Fibroblast of lung (primary cell): Measurements from ENCODE around the gene MAGI2. TPM values are rescaled to one million over a fixed set of nuclear protein-coding genes. Genes with fewer than 3 reads are reported as not detected.

Experiments
- DNase-seq, 2 donors: peaks; one replicate each; pipeline versions ENCODE4 v3.0.0 to v3.0.0-alpha.2; 2010; ENCODE audit warnings: low read depth in 2 of 2
- H2AFZ ChIP-seq: 2 replicates; pipeline ENCODE4 v1.5.1; 2012; ENCODE audit warnings: low read length, control low read depth, inconsistent platforms
- H3K27ac ChIP-seq: 2 replicates; pipeline ENCODE4 v1.5.1; 2011; ENCODE audit warnings: low read length, control low read depth; ENCODE audit not compliant: insufficient read depth
- H3K27me3 ChIP-seq: 2 replicates; pipeline ENCODE4 v1.5.1; 2011; ENCODE audit warnings: mild to moderate bottlenecking, low read length; ENCODE audit not compliant: control insufficient read depth, insufficient read depth
- H3K36me3 ChIP-seq: 2 replicates; pipeline ENCODE4 v1.5.1; 2011; ENCODE audit warnings: low read length; ENCODE audit not compliant: control insufficient read depth, insufficient read depth
- H3K4me1 ChIP-seq: 2 replicates; pipeline ENCODE4 v1.5.1; 2011; ENCODE audit warnings: low read length; ENCODE audit not compliant: control insufficient read depth, insufficient read depth; ENCODE audit errors: extremely low read depth
- H3K4me2 ChIP-seq: 2 replicates; pipeline ENCODE4 v1.5.1; 2011; ENCODE audit warnings: low read length, control low read depth; ENCODE audit not compliant: insufficient read depth; ENCODE audit errors: extremely low read depth
- H3K4me3 ChIP-seq, 4 experiments: fragments of 200-600 bp in 1 of 4; sonication (generic) in 1 of 4; replicated peaks in 1 of 4; 2 replicates each; pipeline ENCODE4 v1.5.1; 2011 to 2016; ENCODE audit warnings: low read length in 4 of 4, low read depth in 3 of 4, mild to moderate bottlenecking in 3 of 4, control low read depth in 2 of 4, inconsistent platforms in 1 of 4, mixed read lengths in 1 of 4; ENCODE audit not compliant: insufficient read depth in 1 of 4; ENCODE audit errors: control extremely low read depth in 1 of 4
- H3K79me2 ChIP-seq: 2 replicates; pipeline ENCODE4 v1.5.1; 2012; ENCODE audit warnings: mild to moderate bottlenecking, low read length, inconsistent platforms; ENCODE audit not compliant: control insufficient read depth, insufficient read depth
- H3K9ac ChIP-seq: 2 replicates; pipeline ENCODE4 v1.5.1; 2011; ENCODE audit warnings: mild to moderate bottlenecking, low read length, control low read depth; ENCODE audit not compliant: insufficient read depth
- H3K9me3 ChIP-seq: 2 replicates; pipeline ENCODE4 v1.5.1; 2012; ENCODE audit warnings: low read depth, low read length; ENCODE audit not compliant: control insufficient read depth, insufficient read depth
- H4K20me1 ChIP-seq: 2 replicates; pipeline ENCODE4 v1.5.1; 2011; ENCODE audit warnings: low read length; ENCODE audit not compliant: control insufficient read depth, insufficient read depth; ENCODE audit errors: extremely low read depth
- CTCF ChIP-seq, 2 donors: IDR thresholded peaks in 1 of 2; conservative IDR thresholded peaks in 1 of 2; 1 replicate in 1 of 2; 2 replicates in 1 of 2; pipeline ENCODE4 v1.5.1; 2011 to 2012; ENCODE audit warnings: low read length in 2 of 2, control low read depth in 1 of 2, inconsistent platforms in 1 of 2, low read depth in 1 of 2, mild to moderate bottlenecking in 1 of 2
- EZH2 ChIP-seq: IDR thresholded peaks from 2 replicates; pipeline ENCODE4 v1.5.1; 2012; ENCODE audit warnings: low read length, control low read depth, mild to moderate bottlenecking; ENCODE audit errors: missing control alignments
- polyA plus RNA-seq, 2 donors: library from polyadenylated mRNA; depleted of rRNA in 1 of 2; stranded (reverse) in 1 of 2; unstranded in 1 of 2; fragments of >200 nt; gene quantifications; 2 replicates each; pipeline ENCODE4 v1.2.1, GENCODE V29; 2011 to 2012; ENCODE audit warnings: missing spikeins in 1 of 2
- total RNA-seq: library from RNA; depleted of rRNA; stranded (reverse); fragments of >200 nt; gene quantifications from 2 replicates; pipeline ENCODE4 v1.2.1, GENCODE V29; 2014

The MAGI2 gene
- total and polyA plus RNA-seq, 2 donors (not counting 1 experiment from before 2014, with no cell fraction given) = 1.8 to 17.0 TPM

- no peak overlapping the region for H3K4me2 ChIP-seq
- H3K9ac ChIP-seq = no peak overlapping the region
- TF ChIP-seq CTCF (conservative IDR thresholded peaks at IDR 0.05 in 1 of 2, IDR thresholded peaks at IDR 0.05 in 1 of 2; ENCODE audit: low read depth in 1 of 2, low read length in 2 of 2) (no peak), EZH2 (no peak)
- no peak overlapping the region for H3K4me3 ChIP-seq
- H3K36me3 ChIP-seq = no peaks in the 10 kb centered on the region
- H3K27ac ChIP-seq = no peak overlapping the region
- H3K9me3 ChIP-seq = no peaks in the 10 kb centered on the region
- no peaks in the 10 kb centered on the region for H4K20me1 ChIP-seq
- H2AFZ ChIP-seq = no peak overlapping the region
- no peak for DNase-seq
- no peaks in the 10 kb centered on the region for H3K27me3 ChIP-seq
- H3K4me1 ChIP-seq = no peaks in the 10 kb centered on the region
- H3K79me2 ChIP-seq = no peaks in the 10 kb centered on the region
Observed at GRCh38 chr7:78055599-78055998, 1397.9 kb downstream of the MAGI2 start.

GRCh38 chr7:78055001-78055573 is 1398.4 kb downstream of the MAGI2 start:
- Histone ChIP-seq H3K27ac (no peak overlapping the region), H3K4me2 (no peak overlapping the region), H2AFZ (no peak overlapping the region), H3K27me3 (no peaks in the 10 kb centered on the region), H4K20me1 (no peaks in the 10 kb centered on the region), H3K9ac (no peak overlapping the region), H3K4me1 (no peaks in the 10 kb centered on the region), H3K79me2 (no peaks in the 10 kb centered on the region), H3K9me3 (no peaks in the 10 kb centered on the region), H3K4me3 (no peak overlapping the region), H3K36me3 (no peaks in the 10 kb centered on the region)
- DNase-seq = no peak
- TF ChIP-seq CTCF (conservative IDR thresholded peaks at IDR 0.05 in 1 of 2, IDR thresholded peaks at IDR 0.05 in 1 of 2; ENCODE audit: low read depth in 1 of 2, low read length in 2 of 2) (no peak), EZH2 (no peak)

GRCh38 chr7:78052112-78052511 is 1401.4 kb downstream of the MAGI2 start:
- H2AFZ ChIP-seq = no peak overlapping the region
- H3K27ac ChIP-seq = no peak overlapping the region
- peak in 1 of 2 donors; percentile 3 for DNase-seq
- no peaks in the 10 kb centered on the region for H4K20me1 ChIP-seq
- H3K4me3 ChIP-seq = no peak overlapping the region
- H3K79me2 ChIP-seq = no peaks in the 10 kb centered on the region
- H3K9me3 ChIP-seq = no peaks in the 10 kb centered on the region
- H3K4me1 ChIP-seq = no peaks in the 10 kb centered on the region
- H3K36me3 ChIP-seq = no peaks in the 10 kb centered on the region
- H3K27me3 ChIP-seq = no peaks in the 10 kb centered on the region
- no peak overlapping the region for H3K9ac ChIP-seq
- H3K4me2 ChIP-seq = no peak overlapping the region
- TF ChIP-seq EZH2 = no peak
- TF ChIP-seq CTCF (conservative IDR thresholded peaks at IDR 0.05 in 1 of 2, IDR thresholded peaks at IDR 0.05 in 1 of 2; ENCODE audit: low read depth in 1 of 2, low read length in 2 of 2) = no peak
